GM12872 (cell line): Measurements from ENCODE around the gene KRTAP5-9.

ENCODE experiments used
- TF ChIP-seq, protein P1 (sequence below): IDR thresholded peaks from 3 replicates; pipeline ENCODE4 v1.5.1; 2011; ENCODE audit warnings: low read depth, mild to moderate bottlenecking, low read length, moderate library complexity; ENCODE audit not compliant: insufficient read depth

The KRTAP5-9 gene

GRCh38 chr11:71588822-71589545, 40.8 kb downstream of the KRTAP5-9 start:
- TF ChIP-seq, protein P1, sequence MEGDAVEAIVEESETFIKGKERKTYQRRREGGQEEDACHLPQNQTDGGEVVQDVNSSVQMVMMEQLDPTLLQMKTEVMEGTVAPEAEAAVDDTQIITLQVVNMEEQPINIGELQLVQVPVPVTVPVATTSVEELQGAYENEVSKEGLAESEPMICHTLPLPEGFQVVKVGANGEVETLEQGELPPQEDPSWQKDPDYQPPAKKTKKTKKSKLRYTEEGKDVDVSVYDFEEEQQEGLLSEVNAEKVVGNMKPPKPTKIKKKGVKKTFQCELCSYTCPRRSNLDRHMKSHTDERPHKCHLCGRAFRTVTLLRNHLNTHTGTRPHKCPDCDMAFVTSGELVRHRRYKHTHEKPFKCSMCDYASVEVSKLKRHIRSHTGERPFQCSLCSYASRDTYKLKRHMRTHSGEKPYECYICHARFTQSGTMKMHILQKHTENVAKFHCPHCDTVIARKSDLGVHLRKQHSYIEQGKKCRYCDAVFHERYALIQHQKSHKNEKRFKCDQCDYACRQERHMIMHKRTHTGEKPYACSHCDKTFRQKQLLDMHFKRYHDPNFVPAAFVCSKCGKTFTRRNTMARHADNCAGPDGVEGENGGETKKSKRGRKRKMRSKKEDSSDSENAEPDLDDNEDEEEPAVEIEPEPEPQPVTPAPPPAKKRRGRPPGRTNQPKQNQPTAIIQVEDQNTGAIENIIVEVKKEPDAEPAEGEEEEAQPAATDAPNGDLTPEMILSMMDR = peak; percentile 54
